ENCODE data around the gene TMEM131. TPM values are rescaled to one million over a fixed set of nuclear protein-coding genes. Genes with fewer than 3 reads are reported as not detected.

The TMEM131 gene
- total and polyA plus RNA-seq, 2 of the 8 experiments (the other 6 are each of a cell fraction or from before 2014, with no cell fraction given): 9.7 to 22.9 TPM

DNA sequence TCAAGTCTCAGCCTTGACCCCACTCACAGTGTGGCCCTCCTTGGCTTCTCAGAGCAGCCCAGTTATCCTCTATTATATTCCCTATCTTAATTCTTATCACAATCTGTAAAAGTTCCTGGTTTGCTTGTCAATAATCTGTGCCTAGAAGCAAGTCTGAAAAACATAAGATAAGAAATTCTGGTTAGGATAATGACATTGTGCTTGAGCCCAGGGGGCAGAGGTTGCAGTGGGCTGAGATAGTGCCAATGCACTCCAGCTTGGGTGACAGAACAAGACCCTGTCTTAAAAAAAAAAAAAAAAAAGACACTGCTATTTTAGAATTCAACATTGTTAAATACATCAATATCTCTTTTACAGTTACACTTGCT is 63.9 kb downstream of the TMEM131 start:
- no peaks in the 10 kb centered on the region for H3K79me1 ChIP-seq (ENCODE audit: low read depth, low read length)
- no peak overlapping the region for H4K91ac ChIP-seq (replicated peaks; ENCODE audit: insufficient read length, low read length)
- no peaks in the 10 kb centered on the region for H3K9me3 ChIP-seq (ENCODE audit: insufficient read depth in 2 of 2, low read depth in 1 of 2, low read length in 1 of 2)
- H3K27ac ChIP-seq (ENCODE audit: low read depth, low read length): no peak overlapping the region
- TF ChIP-seq TCF12 (IDR thresholded peaks at IDR 0.05; ENCODE audit: low read depth, low read length): no peak
- TF ChIP-seq, protein P1, sequence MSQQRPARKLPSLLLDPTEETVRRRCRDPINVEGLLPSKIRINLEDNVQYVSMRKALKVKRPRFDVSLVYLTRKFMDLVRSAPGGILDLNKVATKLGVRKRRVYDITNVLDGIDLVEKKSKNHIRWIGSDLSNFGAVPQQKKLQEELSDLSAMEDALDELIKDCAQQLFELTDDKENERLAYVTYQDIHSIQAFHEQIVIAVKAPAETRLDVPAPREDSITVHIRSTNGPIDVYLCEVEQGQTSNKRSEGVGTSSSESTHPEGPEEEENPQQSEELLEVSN (IDR thresholded peaks at IDR 0.05): no peak
- TF ChIP-seq KDM1A (IDR thresholded peaks at IDR 0.05; ENCODE audit: borderline replicate concordance, low read length): no peak
- TF ChIP-seq SUZ12 (IDR thresholded peaks at IDR 0.05; ENCODE audit: low read length): no peak
- no peak for TF ChIP-seq EZH2 (IDR thresholded peaks at IDR 0.05; ENCODE audit: low read depth, low read length, severe bottlenecking)
- TF ChIP-seq, protein P2, sequence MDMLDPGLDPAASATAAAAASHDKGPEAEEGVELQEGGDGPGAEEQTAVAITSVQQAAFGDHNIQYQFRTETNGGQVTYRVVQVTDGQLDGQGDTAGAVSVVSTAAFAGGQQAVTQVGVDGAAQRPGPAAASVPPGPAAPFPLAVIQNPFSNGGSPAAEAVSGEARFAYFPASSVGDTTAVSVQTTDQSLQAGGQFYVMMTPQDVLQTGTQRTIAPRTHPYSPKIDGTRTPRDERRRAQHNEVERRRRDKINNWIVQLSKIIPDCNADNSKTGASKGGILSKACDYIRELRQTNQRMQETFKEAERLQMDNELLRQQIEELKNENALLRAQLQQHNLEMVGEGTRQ (IDR thresholded peaks at IDR 0.05; ENCODE audit: low read length): no peak
- TF ChIP-seq FOSL1 (IDR thresholded peaks at IDR 0.05; ENCODE audit: insufficient read depth, low read depth, low read length): no peak
- TF ChIP-seq KDM5A (IDR thresholded peaks at IDR 0.05; ENCODE audit: low read length): no peak
- no peak for TF ChIP-seq CTBP2 (IDR thresholded peaks at IDR 0.05; ENCODE audit: borderline replicate concordance, insufficient read depth, insufficient read length, low read length)
- TF ChIP-seq RAD21 (IDR thresholded peaks at IDR 0.05 in 1 of 2, conservative IDR thresholded peaks at IDR 0.05 in 1 of 2; ENCODE audit: low read depth in 2 of 2, low read length in 2 of 2): no peak
- no peak overlapping the region for H2BK15ac ChIP-seq (ENCODE audit: low read length)
- no peak overlapping the region for H2AK5ac ChIP-seq (ENCODE audit: low read depth, low read length)
- CTCF ChIA-PET (ENCODE audit: partially characterized antibody): no interaction called here
- no peak for FAIRE-seq
- H2BK120ac ChIP-seq (replicated peaks; ENCODE audit: low read depth, low read length): no peak overlapping the region
- H3K14ac ChIP-seq (ENCODE audit: insufficient read length): no peak overlapping the region
- POLR2A ChIA-PET (ENCODE audit: partially characterized antibody): no interaction called here
- no peak overlapping the region for H3K56ac ChIP-seq (replicated peaks; ENCODE audit: insufficient read length, low read depth, low read length)
- no peak overlapping the region for H4K5ac ChIP-seq (ENCODE audit: insufficient read length, low read depth, low read length)
- H3K4me1 ChIP-seq (replicated peaks in 1 of 4; ENCODE audit: control insufficient read depth in 3 of 4, insufficient read depth in 4 of 4, low read length in 3 of 4): peaks cover 0 to 5% (median 2%) of the 10 kb centered on the region in 4 experiments; a peak in 4 of 7 replicates
- H2BK5ac ChIP-seq (ENCODE audit: low read depth, low read length): no peak overlapping the region
- DNase-seq (ENCODE audit: low read depth in 1 of 2, low spot score in 2 of 2): no peak
- no peak overlapping the region for H4K8ac ChIP-seq (ENCODE audit: extremely low read depth, insufficient read depth, low read length)
- H2AFZ ChIP-seq (ENCODE audit: low read length): no peak overlapping the region
- H2BK12ac ChIP-seq (ENCODE audit: low read depth, low read length): no peak overlapping the region
- H3K23ac ChIP-seq (ENCODE audit: insufficient read length): no peak overlapping the region
- H3K36me3 ChIP-seq (ENCODE audit: control insufficient read depth in 2 of 4, insufficient read depth in 4 of 4, low read length in 3 of 4): no peaks in the 10 kb centered on the region
- H3K18ac ChIP-seq (ENCODE audit: extremely low read depth, low read length): no peak overlapping the region
- H3K4me3 ChIP-seq (ENCODE audit: extremely low read depth in 1 of 4, insufficient read depth in 2 of 4, low read depth in 3 of 4, low read length in 4 of 4): no peak overlapping the region
- peaks cover 7 to 13% of the 10 kb centered on the region in 2 experiments for H4K20me1 ChIP-seq (replicated peaks in 1 of 2; ENCODE audit: control insufficient read depth in 1 of 2, insufficient read depth in 2 of 2, low read length in 2 of 2)
- no peak overlapping the region for H3K4me2 ChIP-seq (ENCODE audit: insufficient read depth in 1 of 2, low read depth in 2 of 2, low read length in 2 of 2)
- no peak overlapping the region for H2BK20ac ChIP-seq (ENCODE audit: low read length)
- no peaks in the 10 kb centered on the region for H3K27me3 ChIP-seq (replicated peaks in 1 of 4; ENCODE audit: control insufficient read depth in 3 of 4, extremely low read depth in 1 of 4, insufficient read depth in 3 of 4, low read length in 3 of 4)
- peaks cover 0 to 68% of the 10 kb centered on the region in 2 experiments; a peak in 2 of 4 replicates for H3K79me2 ChIP-seq (ENCODE audit: control insufficient read depth in 1 of 2, insufficient read depth in 2 of 2, low read length in 2 of 2)
- H3K4ac ChIP-seq (replicated peaks; ENCODE audit: insufficient read length, low read depth, low read length): no peak overlapping the region
- H3K23me2 ChIP-seq (ENCODE audit: low read depth, low read length): no peaks in the 10 kb centered on the region
- no peak overlapping the region for H3K9ac ChIP-seq (replicated peaks in 1 of 4; ENCODE audit: extremely low read depth in 1 of 4, low read depth in 3 of 4, low read length in 3 of 4)

Measured in H1 (cell line).